ENCODE measurements around the gene ABHD6.
"Not testable (repeated sequence)": the region's sequence is repeated elsewhere in the genome, so short reads cannot be mapped to it uniquely, and the experiment has no call there.

ABHD6 gene

GRCh38 chr3:58234516-58234931 is 3.1 kb upstream of the ABHD6 start:
- DNase-seq (ENCODE audit: insufficient read length) (no peak), FAIRE-seq (peak; percentile 30)
- TF ChIP-seq POLR2A (IDR thresholded peaks at IDR 0.05; ENCODE audit: low read depth, low read length) = no peak

DNA sequence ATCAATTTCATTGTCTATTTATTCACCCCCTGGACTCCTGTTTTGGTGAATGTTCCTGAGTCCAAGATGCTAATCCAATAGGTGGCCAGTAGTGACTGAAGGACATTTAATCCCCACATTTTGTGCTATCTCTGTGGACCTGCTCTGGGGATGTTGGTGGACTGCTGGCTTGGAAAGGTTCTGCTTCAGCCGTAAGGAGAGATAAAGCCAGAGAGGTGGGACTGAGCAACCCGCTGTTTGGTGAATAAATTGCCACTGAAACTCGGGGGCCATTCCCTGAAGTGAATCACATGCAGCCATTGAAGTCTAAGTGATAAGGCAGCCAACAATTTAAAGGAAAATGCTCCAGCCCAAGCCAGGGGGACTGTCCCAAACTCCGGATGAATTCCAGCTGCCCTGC is 1.6 kb upstream of the ABHD6 start:
- no peak for DNase-seq (ENCODE audit: insufficient read length)

GRCh38 chr3:58236527-58237237 is 910 bp upstream of the ABHD6 start:
- DNase-seq (ENCODE audit: insufficient read length) = no peak
- no peak for FAIRE-seq
- no peak for TF ChIP-seq TAF1 (IDR thresholded peaks at IDR 0.05; ENCODE audit: borderline replicate concordance, low read depth, low read length)
- TF ChIP-seq POLR2A (IDR thresholded peaks at IDR 0.05; ENCODE audit: low read depth, low read length) = no peak
- TF ChIP-seq POLR2AphosphoS5 (IDR thresholded peaks at IDR 0.05; ENCODE audit: low read depth, low read length) = no peak

More for the DNA sequence above, 1.6 kb upstream of the ABHD6 start:
- no peak for TF ChIP-seq TAF1 (IDR thresholded peaks at IDR 0.05; ENCODE audit: borderline replicate concordance, low read depth, low read length)
- no peak for FAIRE-seq

DNA sequence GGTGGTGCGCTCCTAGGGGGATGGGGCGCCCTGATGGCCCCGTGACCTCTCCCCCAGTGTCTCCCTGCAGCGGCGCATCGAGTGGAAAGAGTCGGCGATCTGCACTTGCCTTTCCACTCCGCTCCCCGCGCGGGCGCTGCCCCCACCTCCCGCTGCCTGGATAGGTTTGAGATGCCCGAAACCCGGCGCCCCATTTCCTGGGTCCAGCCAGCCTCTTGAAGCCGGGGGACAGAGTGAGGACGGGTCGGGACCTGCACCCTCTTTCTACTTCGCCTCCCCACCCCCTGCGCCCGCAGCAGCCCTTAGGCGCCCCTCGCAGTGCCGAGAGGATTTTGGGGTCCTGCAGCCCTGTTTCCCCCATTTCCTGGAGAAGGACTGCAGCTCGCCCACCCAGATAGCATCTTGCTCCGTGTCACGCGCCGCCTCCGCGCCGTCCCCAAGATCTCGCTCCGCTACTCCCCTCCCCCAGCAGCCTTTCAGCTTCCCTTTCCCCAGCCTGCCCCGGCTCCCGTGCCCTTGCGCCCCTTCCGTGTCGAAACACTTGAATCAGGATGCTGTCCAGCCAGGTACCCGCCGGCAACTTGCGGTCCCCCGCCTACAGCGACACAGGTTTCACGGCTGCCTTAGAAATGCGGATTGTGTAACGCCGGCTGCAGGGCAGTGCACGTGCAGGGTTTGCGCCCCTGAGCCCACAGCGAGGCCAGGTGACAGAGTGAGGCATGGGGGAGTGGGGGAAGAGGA is 519 bp downstream of the ABHD6 start:
- FAIRE-seq = peak; percentile 87
- TF ChIP-seq POLR2A (IDR thresholded peaks at IDR 0.05; ENCODE audit: low read depth, low read length) (no peak), POLR2AphosphoS5 (IDR thresholded peaks at IDR 0.05; ENCODE audit: low read depth, low read length) (no peak), TAF1 (IDR thresholded peaks at IDR 0.05; ENCODE audit: borderline replicate concordance, low read depth, low read length) (no peak)
- DNase-seq (ENCODE audit: insufficient read length) = peak; percentile 26

DNA sequence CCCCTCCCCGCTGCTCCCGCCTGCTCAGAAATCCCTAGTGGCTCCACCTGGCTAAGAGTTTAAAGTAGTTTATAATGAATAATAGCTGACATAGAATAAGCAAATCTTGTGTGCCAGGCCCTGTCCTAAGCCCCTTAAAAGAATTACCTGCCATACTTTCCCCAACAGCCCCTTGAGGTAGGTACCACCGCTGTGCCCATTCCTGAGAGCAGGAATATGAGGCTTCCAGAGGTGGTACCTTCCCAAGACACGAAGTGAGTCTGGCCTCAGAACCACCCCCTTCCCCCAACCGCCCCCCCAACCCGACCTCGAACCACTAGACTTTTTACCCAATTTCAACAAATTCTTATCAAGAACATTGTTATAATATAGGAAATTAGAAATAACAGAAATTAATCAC is 1.2 kb downstream of the ABHD6 start:
- TF ChIP-seq TAF1 (IDR thresholded peaks at IDR 0.05; ENCODE audit: borderline replicate concordance, low read depth, low read length) (no peak), POLR2AphosphoS5 (IDR thresholded peaks at IDR 0.05; ENCODE audit: low read depth, low read length) (no peak), POLR2A (IDR thresholded peaks at IDR 0.05; ENCODE audit: low read depth, low read length) (no peak)
- DNase-seq (ENCODE audit: insufficient read length) = no peak
- FAIRE-seq = no peak

- no peak for FAIRE-seq
Observed at GRCh38 chr3:58241306-58242044, 3.9 kb downstream of the ABHD6 start.

GRCh38 chr3:58242340-58242739 is 4.7 kb downstream of the ABHD6 start:
- TF ChIP-seq TAF1 (IDR thresholded peaks at IDR 0.05; ENCODE audit: borderline replicate concordance, low read depth, low read length) (no peak), POLR2A (IDR thresholded peaks at IDR 0.05; ENCODE audit: low read depth, low read length) (no peak), POLR2AphosphoS5 (IDR thresholded peaks at IDR 0.05; ENCODE audit: low read depth, low read length) (no peak)
- DNase-seq (ENCODE audit: insufficient read length) (no peak), FAIRE-seq (no peak)

More at GRCh38 chr3:58241306-58242044, 3.9 kb downstream of the ABHD6 start:
- no peak for DNase-seq (ENCODE audit: insufficient read length)
- TF ChIP-seq TAF1 (IDR thresholded peaks at IDR 0.05; ENCODE audit: borderline replicate concordance, low read depth, low read length) (no peak), POLR2AphosphoS5 (IDR thresholded peaks at IDR 0.05; ENCODE audit: low read depth, low read length) (no peak), POLR2A (IDR thresholded peaks at IDR 0.05; ENCODE audit: low read depth, low read length) (no peak)

- DNase-seq (ENCODE audit: insufficient read length); FAIRE-seq: not testable (repeated sequence)
Observed at GRCh38 chr3:58242860-58243259, 5.3 kb downstream of the ABHD6 start.

DNA sequence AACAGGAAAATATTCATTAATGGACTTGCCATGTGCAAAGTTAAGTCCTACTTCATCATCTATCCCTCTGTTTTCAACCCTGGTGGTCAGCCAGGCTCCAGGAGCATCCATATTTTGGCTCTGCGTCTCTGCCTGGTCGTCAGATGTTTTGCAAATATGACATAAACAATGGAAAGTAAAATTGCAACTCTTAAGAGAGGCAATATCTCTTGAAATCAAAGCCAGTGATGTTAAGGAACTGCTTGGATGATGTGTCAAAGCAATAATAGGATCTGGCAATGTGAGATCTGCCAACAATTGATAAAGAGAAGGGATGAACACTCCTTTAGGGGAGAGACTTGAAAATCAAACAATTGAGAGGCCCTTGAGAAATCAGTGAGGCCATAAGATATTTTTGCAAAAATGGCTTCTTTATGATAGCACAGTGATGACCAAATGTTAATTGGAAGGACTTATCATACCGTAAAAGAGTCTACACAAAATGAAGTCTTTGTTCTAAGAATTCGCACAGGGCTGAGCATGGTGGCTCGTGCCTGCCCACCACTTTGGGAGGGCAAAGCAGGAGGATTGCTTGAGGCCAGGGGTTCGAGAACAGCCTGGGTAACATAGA is 6.5 kb downstream of the ABHD6 start:
- TF ChIP-seq POLR2AphosphoS5 (IDR thresholded peaks at IDR 0.05; ENCODE audit: low read depth, low read length) (no peak), POLR2A (IDR thresholded peaks at IDR 0.05; ENCODE audit: low read depth, low read length) (no peak), TAF1 (IDR thresholded peaks at IDR 0.05; ENCODE audit: borderline replicate concordance, low read depth, low read length) (no peak)

GRCh38 chr3:58246148-58247047 is 8.8 kb downstream of the ABHD6 start:
- TF ChIP-seq POLR2AphosphoS5 (IDR thresholded peaks at IDR 0.05; ENCODE audit: low read depth, low read length) (no peak), POLR2A (IDR thresholded peaks at IDR 0.05; ENCODE audit: low read depth, low read length) (no peak), TAF1 (IDR thresholded peaks at IDR 0.05; ENCODE audit: borderline replicate concordance, low read depth, low read length) (no peak)
- no peak for DNase-seq (ENCODE audit: insufficient read length)
- FAIRE-seq = no peak

More for the DNA sequence above, 6.5 kb downstream of the ABHD6 start:
- FAIRE-seq (no peak), DNase-seq (ENCODE audit: insufficient read length) (no peak)

Measured in GM12892 (cell line).